Measurements from ENCODE around the gene MINPP1.

MINPP1 gene

DNA sequence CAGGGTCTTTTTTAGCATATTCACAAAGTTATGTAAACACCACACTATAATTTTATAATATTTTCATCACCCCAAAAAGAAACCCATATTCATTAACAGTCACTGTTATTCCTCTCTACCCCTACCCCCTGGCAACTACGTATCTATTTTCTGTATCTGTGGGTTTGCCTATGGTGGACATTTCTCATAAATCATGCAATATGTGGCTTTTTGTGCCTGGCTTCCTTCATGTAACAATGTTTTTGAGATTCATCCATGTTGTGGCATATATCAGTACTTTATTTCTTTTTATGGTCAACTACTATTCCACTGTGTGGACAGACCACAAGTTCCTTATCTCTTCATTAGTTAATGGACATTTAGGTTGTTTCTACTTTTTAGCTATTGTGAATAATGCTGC lies 95.9 kb downstream of the MINPP1 start:
- H3K27me3 ChIP-seq (ENCODE audit: control insufficient read depth in 1 of 2, insufficient read depth in 2 of 2, low read length in 2 of 2), result no peaks in the 10 kb centered on the region

More for the DNA sequence above, 95.9 kb downstream of the MINPP1 start:
- no peak overlapping the region for H3K9ac ChIP-seq (ENCODE audit: low read depth in 1 of 2, low read length in 2 of 2)
- no peak overlapping the region for H3K27ac ChIP-seq (ENCODE audit: low read depth, low read length)
- no peak overlapping the region for H3K4me3 ChIP-seq (ENCODE audit: low read depth in 1 of 2, low read length in 2 of 2)
- H3K36me3 ChIP-seq (ENCODE audit: control insufficient read depth in 1 of 2, insufficient read depth in 2 of 2, low read length in 2 of 2), result no peaks in the 10 kb centered on the region
- no peaks in the 10 kb centered on the region for H3K9me3 ChIP-seq (ENCODE audit: control insufficient read depth in 1 of 2, low read length in 2 of 2)
- peaks cover 0 to 6% of the 10 kb centered on the region in 2 donors for H3K4me1 ChIP-seq (ENCODE audit: control insufficient read depth in 1 of 2, insufficient read depth in 2 of 2, low read length in 2 of 2)
